ENCODE data around the gene PTGIS.

The PTGIS gene

GRCh38 chr20:49523767-49524360 lies 44.1 kb downstream of the PTGIS start:
- no peak for FAIRE-seq

GRCh38 chr20:49521356-49521755 lies 46.6 kb downstream of the PTGIS start:
- FAIRE-seq: no peak

- no peak for FAIRE-seq
Measured at GRCh38 chr20:49519777-49520359, 48.1 kb downstream of the PTGIS start.

- no peak for FAIRE-seq
Measured at GRCh38 chr20:49519212-49519712, 48.7 kb downstream of the PTGIS start.

- no peak for FAIRE-seq
Measured at GRCh38 chr20:49518576-49518975, 49.4 kb downstream of the PTGIS start.

GRCh38 chr20:49517805-49518100 lies 50.2 kb downstream of the PTGIS start:
- FAIRE-seq: no peak

- no peak for FAIRE-seq
Measured at GRCh38 chr20:49516916-49517804, 50.8 kb downstream of the PTGIS start.

- no peak for FAIRE-seq
Measured at GRCh38 chr20:49515586-49515985, 52.4 kb downstream of the PTGIS start.

- FAIRE-seq: no peak
Measured at GRCh38 chr20:49513517-49513916, 54.4 kb downstream of the PTGIS start.

- FAIRE-seq: no peak
Measured at GRCh38 chr20:49513009-49513408, 54.9 kb downstream of the PTGIS start.

GRCh38 chr20:49511788-49512525 lies 56.0 kb downstream of the PTGIS start:
- no peak for FAIRE-seq

GRCh38 chr20:49510562-49511122 lies 57.3 kb downstream of the PTGIS start:
- FAIRE-seq: no peak

GRCh38 chr20:49508435-49509199 lies 59.3 kb downstream of the PTGIS start:
- FAIRE-seq: no peak

- FAIRE-seq: no peak
Measured at GRCh38 chr20:49507741-49508434, 60.0 kb downstream of the PTGIS start.

GRCh38 chr20:49505518-49505917 lies 62.4 kb downstream of the PTGIS start:
- FAIRE-seq: no peak

GRCh38 chr20:49503176-49503575 lies 64.8 kb downstream of the PTGIS start:
- no peak for FAIRE-seq

- no peak for FAIRE-seq
Measured at GRCh38 chr20:49501917-49502316, 66.0 kb downstream of the PTGIS start.

- FAIRE-seq: no peak
Measured at GRCh38 chr20:49497398-49497669, 70.6 kb downstream of the PTGIS start.

GRCh38 chr20:49496553-49497397 lies 71.2 kb downstream of the PTGIS start:
- FAIRE-seq: no peak

- no peak for FAIRE-seq
Measured at GRCh38 chr20:49496043-49496442, 71.9 kb downstream of the PTGIS start.

- FAIRE-seq: no peak
Measured at GRCh38 chr20:49490689-49491088, 77.2 kb downstream of the PTGIS start.
